ENCODE results near the gene STK24. TPM values are rescaled to one million over a fixed set of nuclear protein-coding genes. Genes with fewer than 3 reads are reported as not detected.

STK24 gene
- total and polyA plus RNA-seq, 2 of the 8 experiments (the other 6 are each of a cell fraction or from before 2014, with no cell fraction given), result 62.8 to 143 TPM

- H2BK12ac ChIP-seq (ENCODE audit: low read depth, low read length), result no peak overlapping the region
- no peak overlapping the region; the same call in 1 of the 2 replicates for H4K8ac ChIP-seq (ENCODE audit: extremely low read depth, insufficient read depth, low read length)
- POLR2A ChIA-PET (ENCODE audit: partially characterized antibody), result interaction anchor here (1.0 to 1.6 kb wide), 3 partner anchors 14 to 25 kb away, joined by 3 read pairs; no protein-coding TSS in a partner anchor
- H2BK120ac ChIP-seq (replicated peaks; ENCODE audit: low read depth, low read length), result no peak overlapping the region
- 0 out of 4 replicates have a peak overlapping the region, but pooled peaks of 1 of the 2 experiments have one; percentile 22 for H3K4me2 ChIP-seq (ENCODE audit: insufficient read depth in 1 of 2, low read depth in 2 of 2, low read length in 2 of 2)
- H2BK5ac ChIP-seq (ENCODE audit: low read depth, low read length), result no peak overlapping the region
- H3K4ac ChIP-seq (replicated peaks; ENCODE audit: insufficient read length, low read depth, low read length), result no peak overlapping the region
- no peak overlapping the region for H2BK20ac ChIP-seq (ENCODE audit: low read length)
- H3K56ac ChIP-seq (replicated peaks; ENCODE audit: insufficient read length, low read depth, low read length), result no peak overlapping the region
- no peak overlapping the region for H3K14ac ChIP-seq (ENCODE audit: insufficient read length)
- no peak overlapping the region for H4K5ac ChIP-seq (ENCODE audit: insufficient read length, low read depth, low read length)
- H3K4me3 ChIP-seq (ENCODE audit: extremely low read depth in 1 of 4, insufficient read depth in 2 of 4, low read depth in 3 of 4, low read length in 4 of 4), result no peak overlapping the region
- H3K27me3 ChIP-seq (replicated peaks in 1 of 4; ENCODE audit: control insufficient read depth in 3 of 4, extremely low read depth in 1 of 4, insufficient read depth in 3 of 4, low read length in 3 of 4), result no peaks in the 10 kb centered on the region
- DNase-seq (ENCODE audit: low read depth in 1 of 2, low spot score in 2 of 2), result no peak
- H4K91ac ChIP-seq (replicated peaks; ENCODE audit: insufficient read length, low read length), result no peak overlapping the region
- H3K23ac ChIP-seq (ENCODE audit: insufficient read length), result no peak overlapping the region
- no peak overlapping the region for H3K18ac ChIP-seq (ENCODE audit: extremely low read depth, low read length)
- no peaks in the 10 kb centered on the region for H3K9me3 ChIP-seq (ENCODE audit: insufficient read depth in 2 of 2, low read depth in 1 of 2, low read length in 1 of 2)
- H3K36me3 ChIP-seq (ENCODE audit: control insufficient read depth in 2 of 4, insufficient read depth in 4 of 4, low read length in 3 of 4), result peaks cover 0 to 8% (median 0%) of the 10 kb centered on the region in 4 experiments; a peak in 3 of 8 replicates
- no peak overlapping the region for H2BK15ac ChIP-seq (ENCODE audit: low read length)
- TF ChIP-seq HDAC6 (IDR thresholded peaks at IDR 0.05; ENCODE audit: low read depth, low read length) (no peak), HDAC2 (IDR thresholded peaks at IDR 0.05; ENCODE audit: borderline replicate concordance in 1 of 2, low read depth in 2 of 2, low read length in 2 of 2) (no peak), CTBP2 (IDR thresholded peaks at IDR 0.05; ENCODE audit: borderline replicate concordance, insufficient read depth, insufficient read length, low read length) (no peak), KDM4A (IDR thresholded peaks at IDR 0.05; ENCODE audit: low read depth, low read length, severe bottlenecking) (no peak), FOSL1 (IDR thresholded peaks at IDR 0.05; ENCODE audit: insufficient read depth, low read depth, low read length) (no peak), POLR2AphosphoS5 (IDR thresholded peaks at IDR 0.05; ENCODE audit: low read depth, low read length) (no peak), SIRT6 (IDR thresholded peaks at IDR 0.05; ENCODE audit: low read length) (no peak), SIX5 (IDR thresholded peaks at IDR 0.05; ENCODE audit: low read depth, low read length) (no peak), EGR1 (IDR thresholded peaks at IDR 0.05; ENCODE audit: borderline replicate concordance, low read depth, low read length) (no peak), CBX8 (IDR thresholded peaks at IDR 0.05; ENCODE audit: borderline replicate concordance, low read depth, low read length) (no peak)
- H4K20me1 ChIP-seq (replicated peaks in 1 of 2; ENCODE audit: control insufficient read depth in 1 of 2, insufficient read depth in 2 of 2, low read length in 2 of 2), result peaks cover 49 to 62% of the 10 kb centered on the region in 2 experiments
- CTCF ChIA-PET (ENCODE audit: partially characterized antibody), result interaction anchor here (0.7 to 1.4 kb wide), 4 partner anchors 16 to 131 kb away, joined by 3 to 4 read pairs (median 3); no protein-coding TSS in a partner anchor
- no peak overlapping the region for H3K27ac ChIP-seq (ENCODE audit: low read depth, low read length)
- H2AFZ ChIP-seq (ENCODE audit: low read length), result no peak overlapping the region
- no peak for FAIRE-seq
- no peak overlapping the region; a peak in 1 of 7 replicates for H3K9ac ChIP-seq (replicated peaks in 1 of 4; ENCODE audit: extremely low read depth in 1 of 4, low read depth in 3 of 4, low read length in 3 of 4)
- WGBS, 2 experiments (ENCODE audit: extremely low coverage in 1 of 2, insufficient coverage in 1 of 2, insufficient read length in 1 of 2, insufficient replicate concordance in 2 of 2, low coverage in 1 of 2, low lambda C conversion rate in 2 of 2, missing lambda C conversion rate in 1 of 2), result 75% methylated on average over 5 of the region's 5 CpGs; no CpG with 5 or more reads in 1 of the 2 experiments
- H3K79me1 ChIP-seq (ENCODE audit: low read depth, low read length), result peaks cover 55% of the 10 kb centered on the region
- no peaks in the 10 kb centered on the region for H3K23me2 ChIP-seq (ENCODE audit: low read depth, low read length)
- H2AK5ac ChIP-seq (ENCODE audit: low read depth, low read length), result no peak overlapping the region
- peaks cover 0 to 50% (median 24%) of the 10 kb centered on the region in 4 experiments; a peak in 6 of 7 replicates for H3K4me1 ChIP-seq (replicated peaks in 1 of 4; ENCODE audit: control insufficient read depth in 3 of 4, insufficient read depth in 4 of 4, low read length in 3 of 4)
- peaks cover 6 to 98% of the 10 kb centered on the region in 2 experiments for H3K79me2 ChIP-seq (ENCODE audit: control insufficient read depth in 1 of 2, insufficient read depth in 2 of 2, low read length in 2 of 2)
These were observed 54.5 kb downstream of the STK24 start for GRCh38 chr13:98522371-98522770.
